Common myeloid progenitor, CD34-positive (primary cell): ENCODE data around the gene DHX35.

Experiments
- CTCF ChIA-PET: fragments of 350-600 bp; sonication (Branson Sonifier 250); formaldehyde crosslinking; loops from one replicate; lab custom pipeline; 2021; ENCODE audit warnings: antibody characterized with exemption; lab: Charles Lee
- POLR2A ChIA-PET: fragments of 350-600 bp; sonication (Branson Sonifier 250); formaldehyde crosslinking; loops from one replicate; lab custom pipeline; 2021; ENCODE audit warnings: antibody characterized with exemption; lab: Charles Lee
- DNase-seq, 3 donors: peaks; one replicate each; pipeline versions ENCODE4 v3.0.0 to v3.0.0-alpha.2; 2013
- H3K27ac ChIP-seq, 2 experiments: 1 replicate in 1 of 2; 2 replicates in 1 of 2; pipeline ENCODE4 v1.7.0; 2013; ENCODE audit warnings: inconsistent platforms in 2 of 2, low read length in 2 of 2, mild to moderate bottlenecking in 2 of 2, low read depth in 1 of 2, moderate library complexity in 1 of 2; ENCODE audit not compliant: severe bottlenecking in 2 of 2, insufficient read depth in 1 of 2, poor library complexity in 1 of 2
- H3K27me3 ChIP-seq, 5 experiments: replicated peaks in 2 of 5; 1 replicate in 3 of 5; 2 replicates in 2 of 5; pipeline versions ENCODE4 v1.6.1 to v1.7.0; 2013; ENCODE audit warnings: low read length in 4 of 5, mild to moderate bottlenecking in 2 of 5, moderate library complexity in 2 of 5, inconsistent platforms in 1 of 5; ENCODE audit not compliant: insufficient read depth in 5 of 5, control insufficient read depth in 4 of 5
- H3K36me3 ChIP-seq, 4 experiments: 1 replicate in 2 of 4; 2 replicates in 2 of 4; pipeline versions ENCODE4 v1.6.1 to v1.7.0; 2013; ENCODE audit warnings: low read length in 3 of 4, control low read depth in 1 of 4, mild to moderate bottlenecking in 1 of 4; ENCODE audit not compliant: control insufficient read depth in 4 of 4, insufficient read depth in 4 of 4
- H3K4me1 ChIP-seq, 4 experiments: 1 replicate in 3 of 4; 2 replicates in 1 of 4; pipeline versions ENCODE4 v1.6.1 to v1.7.1; 2013; ENCODE audit warnings: low read length in 3 of 4, mild to moderate bottlenecking in 3 of 4, control low read depth in 1 of 4, inconsistent platforms in 1 of 4, moderate library complexity in 1 of 4; ENCODE audit not compliant: control insufficient read depth in 4 of 4, insufficient read depth in 4 of 4; ENCODE audit errors: control extremely low read depth in 1 of 4
- H3K4me3 ChIP-seq, 7 experiments: 1 replicate in 4 of 7; 2 replicates in 3 of 7; pipeline versions ENCODE4 v1.5.1 to v1.7.0; 2013; ENCODE audit warnings: mild to moderate bottlenecking in 7 of 7, low read length in 6 of 7, moderate library complexity in 6 of 7, inconsistent platforms in 2 of 7, low read depth in 2 of 7, control low read depth in 1 of 7; ENCODE audit not compliant: insufficient read depth in 4 of 7, control insufficient read depth in 1 of 7; ENCODE audit errors: extremely low read depth in 1 of 7
- H3K9me3 ChIP-seq, 5 experiments: 1 replicate in 4 of 5; 2 replicates in 1 of 5; pipeline versions ENCODE4 v1.6.1 to v1.7.1; 2013; ENCODE audit warnings: low read length in 4 of 5, mild to moderate bottlenecking in 2 of 5, inconsistent platforms in 1 of 5, low read depth in 1 of 5, moderate library complexity in 1 of 5; ENCODE audit not compliant: control insufficient read depth in 4 of 5, insufficient read depth in 2 of 5; ENCODE audit errors: control extremely low read depth in 1 of 5
- WGBS: methylation state at CpG from one replicate; pipeline ENCODE4 v1.1.5; 2013; ENCODE audit not compliant: insufficient coverage; 5-methylcytosine and 5-hydroxymethylcytosine counted together

DHX35 gene

GRCh38 chr20:39029364-39029763 is 67.2 kb downstream of the DHX35 start:
- CTCF ChIA-PET = interaction anchor here (2.9 kb wide), 1 partner anchor 9 kb away, joined by 8 read pairs; no protein-coding TSS in a partner anchor
- peaks cover 8 to 58% (median 32%) of the 10 kb centered on the region in 4 experiments for H3K36me3 ChIP-seq
- 85% methylated on average over 4 of the region's 5 CpGs for WGBS

GRCh38 chr20:39032997-39033396 is 70.9 kb downstream of the DHX35 start:
- H3K27me3 ChIP-seq = no peaks in the 10 kb centered on the region
- POLR2A ChIA-PET = no interaction called here
- H3K27ac ChIP-seq = no peak overlapping the region
- no peak overlapping the region for H3K4me3 ChIP-seq
- 97% methylated on average over 3 of the region's 3 CpGs for WGBS
- CTCF ChIA-PET = interaction anchor here (4.9 kb wide), 1 partner anchor 17 kb away, joined by 19 read pairs; no protein-coding TSS in a partner anchor
- no peaks in the 10 kb centered on the region for H3K9me3 ChIP-seq
- peaks cover 5 to 62% (median 35%) of the 10 kb centered on the region in 4 experiments for H3K36me3 ChIP-seq
- DNase-seq = no peak
- no peaks in the 10 kb centered on the region for H3K4me1 ChIP-seq

More at GRCh38 chr20:39029364-39029763, 67.2 kb downstream of the DHX35 start:
- no peaks in the 10 kb centered on the region for H3K9me3 ChIP-seq
- H3K4me3 ChIP-seq = no peak overlapping the region
- POLR2A ChIA-PET = no interaction called here
- DNase-seq = no peak
- no peaks in the 10 kb centered on the region for H3K4me1 ChIP-seq
- no peak overlapping the region for H3K27ac ChIP-seq
- H3K27me3 ChIP-seq = no peaks in the 10 kb centered on the region

GRCh38 chr20:39036011-39036410 is 73.9 kb downstream of the DHX35 start:
- whole genome bisulfite sequencing = 100% methylated on average over 1 of the region's 1 CpG
- ChIA-PET POLR2A (no interaction called here), CTCF (interaction anchor here (1.1 to 4.9 kb wide), 2 partner anchors 10 to 14 kb away, joined by 3 to 19 read pairs; no protein-coding TSS in a partner anchor)
- no peaks in the 10 kb centered on the region for H3K27me3 ChIP-seq
- H3K9me3 ChIP-seq = no peaks in the 10 kb centered on the region
- H3K4me3 ChIP-seq = no peak overlapping the region
- H3K36me3 ChIP-seq = peaks cover 8 to 78% (median 43%) of the 10 kb centered on the region in 4 experiments
- no peak for DNase-seq
- no peak overlapping the region for H3K27ac ChIP-seq
- no peaks in the 10 kb centered on the region for H3K4me1 ChIP-seq

GRCh38 chr20:39036851-39037250 is 74.7 kb downstream of the DHX35 start:
- POLR2A ChIA-PET = no interaction called here
- CTCF ChIA-PET = interaction anchor here (0.8 to 4.9 kb wide), 4 partner anchors 9 to 44 kb away, joined by 3 to 19 read pairs (median 6); no protein-coding TSS in a partner anchor

GRCh38 chr20:39038047-39038446 is 75.9 kb downstream of the DHX35 start:
- H3K36me3 ChIP-seq = peaks cover 6 to 70% (median 46%) of the 10 kb centered on the region in 4 experiments

More at GRCh38 chr20:39036851-39037250, 74.7 kb downstream of the DHX35 start:
- 100% methylated on average over 4 of the region's 5 CpGs for WGBS
- Histone ChIP-seq H3K36me3 (peaks cover 8 to 73% (median 42%) of the 10 kb centered on the region in 4 experiments), H3K27me3 (no peaks in the 10 kb centered on the region), H3K27ac (no peak overlapping the region), H3K4me3 (no peak overlapping the region), H3K9me3 (no peaks in the 10 kb centered on the region), H3K4me1 (no peaks in the 10 kb centered on the region)
- DNase-seq = no peak

GRCh38 chr20:39038495-39038894 is 76.4 kb downstream of the DHX35 start:
- Histone ChIP-seq H3K4me1 (no peaks in the 10 kb centered on the region), H3K27ac (no peak overlapping the region), H3K4me3 (no peak overlapping the region), H3K36me3 (peaks cover 6 to 72% (median 46%) of the 10 kb centered on the region in 4 experiments), H3K9me3 (no peaks in the 10 kb centered on the region), H3K27me3 (no peaks in the 10 kb centered on the region)
- WGBS = 85% methylated on average over 6 of the region's 6 CpGs
- DNase-seq = no peak
- ChIA-PET POLR2A (no interaction called here), CTCF (interaction anchor here (2.8 to 3.7 kb wide), 2 partner anchors 10 to 11 kb away, joined by 8 to 26 read pairs; no protein-coding TSS in a partner anchor)

More at GRCh38 chr20:39038047-39038446, 75.9 kb downstream of the DHX35 start:
- no peaks in the 10 kb centered on the region for H3K4me1 ChIP-seq
- H3K4me3 ChIP-seq = no peak overlapping the region
- no peak overlapping the region for H3K27ac ChIP-seq
- H3K27me3 ChIP-seq = no peaks in the 10 kb centered on the region
- ChIA-PET POLR2A (no interaction called here), CTCF (interaction anchor here (2.8 to 3.7 kb wide), 2 partner anchors 10 to 12 kb away, joined by 8 to 26 read pairs; no protein-coding TSS in a partner anchor)
- H3K9me3 ChIP-seq = no peaks in the 10 kb centered on the region
- DNase-seq = no peak
- 99% methylated on average over 8 of the region's 8 CpGs for WGBS

- Histone ChIP-seq H3K27ac (no peak overlapping the region), H3K4me3 (no peak overlapping the region), H3K27me3 (no peaks in the 10 kb centered on the region), H3K9me3 (no peaks in the 10 kb centered on the region), H3K36me3 (peaks cover 4 to 66% (median 41%) of the 10 kb centered on the region in 4 experiments), H3K4me1 (no peaks in the 10 kb centered on the region)
- CTCF ChIA-PET = interaction anchor here (2.8 to 3.7 kb wide), 2 partner anchors 10 to 11 kb away, joined by 8 to 26 read pairs; no protein-coding TSS in a partner anchor
- no CpG with 5 or more reads among the region's 3 CpGs for WGBS
- POLR2A ChIA-PET = no interaction called here
- no peak for DNase-seq
Observed at GRCh38 chr20:39039261-39039660, 77.1 kb downstream of the DHX35 start.
